OCI-LY7 (cell line): ENCODE measurements around the gene ADD1.
A peak's percentile ranks its signal among the peaks of the same experiment; 100 is the strongest.

Source experiments
- CTCF ChIP-seq: fragments of 200-600 bp; sonication (generic); conservative IDR thresholded peaks from 2 replicates; pipeline ENCODE4 v1.5.1; 2014; ENCODE audit warnings: mild to moderate bottlenecking, antibody characterized with exemption, low read length, moderate library complexity, mixed read lengths
- EZH2phosphoT487 ChIP-seq: fragments of 200-600 bp; sonication (generic); IDR thresholded peaks from 2 replicates; pipeline ENCODE4 v1.6.1; 2018; ENCODE audit warnings: low read depth, borderline replicate concordance, mild to moderate bottlenecking, mixed run types, antibody characterized with exemption, low read length, moderate library complexity, mixed read lengths

DNA sequence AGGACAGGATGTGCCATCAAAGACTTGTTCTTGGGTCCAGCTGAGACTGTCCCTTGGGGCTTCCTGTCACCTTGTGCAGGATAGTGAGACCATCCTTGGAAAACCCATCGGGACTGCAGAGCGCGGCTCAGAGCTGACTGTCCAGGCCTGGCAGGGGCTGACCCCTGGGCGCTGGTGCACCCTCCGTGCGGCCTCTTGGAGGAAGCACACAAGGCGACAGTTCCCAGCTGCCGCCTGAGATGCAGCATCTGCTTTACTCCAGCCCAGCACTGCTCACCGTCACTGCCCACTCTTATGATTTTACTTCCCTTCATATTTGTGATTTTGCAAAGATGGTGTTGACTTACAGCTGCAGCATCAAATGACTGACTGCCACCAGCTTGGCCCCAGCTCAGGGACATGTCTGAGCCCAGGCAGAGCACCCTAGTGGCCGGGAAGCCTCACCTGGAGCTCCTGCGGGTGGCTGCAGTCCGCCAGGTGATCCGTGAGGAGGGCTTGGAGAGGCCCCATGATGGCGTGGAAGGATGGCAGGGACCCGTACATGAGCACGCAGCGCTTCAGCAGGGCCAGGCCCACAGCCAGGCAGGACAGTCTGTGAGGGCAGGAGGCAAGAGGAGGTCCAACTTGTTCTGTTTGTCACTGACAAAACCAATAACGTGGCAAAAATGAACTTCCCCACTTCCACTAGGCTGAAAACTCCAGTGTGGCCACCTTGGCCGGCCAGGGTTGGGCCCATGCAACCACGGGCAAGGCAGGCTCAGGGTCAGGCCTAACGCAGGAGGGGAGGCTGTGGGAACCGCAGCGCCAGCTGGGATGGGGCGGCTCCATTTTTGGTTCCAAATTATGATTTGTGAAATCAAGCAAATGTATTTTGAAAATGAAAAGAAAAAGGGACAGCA, 97.7 kb downstream of the ADD1 start:
- 0 out of 2 replicates have a peak, but pooled peaks have one; percentile 15 for TF ChIP-seq CTCF
- TF ChIP-seq EZH2phosphoT487, result no peak
